ENCODE data around the gene ALDOB.

ALDOB gene

GRCh38 chr9:101435601-101436079 is at the start of gene ALDOB:
TSS of gene ALDOB (minus strand) at chr9:101435774. CDS start at chr9:101430887, 4,887 bp downstream.
- DNase-seq, result no peak

GRCh38 chr9:101484046-101484445 is 48.5 kb upstream of the ALDOB start:
- DNase-seq, result no peak

GRCh38 chr9:101481261-101481660 is 45.7 kb upstream of the ALDOB start:
- DNase-seq, result no peak

DNA sequence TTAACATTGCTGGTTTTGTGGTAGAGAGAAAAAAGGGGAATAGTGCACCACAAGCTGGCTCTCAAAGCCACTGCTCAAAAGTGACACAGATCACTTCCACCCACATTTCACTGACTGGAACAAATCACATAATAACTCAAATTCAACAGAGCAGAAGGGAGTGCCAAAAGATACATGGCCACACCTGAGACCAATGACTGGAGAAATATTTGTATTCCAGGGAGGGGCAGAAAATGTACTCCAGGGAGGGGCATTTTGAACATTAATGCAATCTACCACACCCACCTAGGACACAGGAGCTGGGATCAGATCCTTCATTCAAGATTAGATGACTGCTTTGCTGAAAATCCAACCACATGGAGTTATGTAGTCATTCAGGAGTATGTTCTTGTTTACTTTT is 44.8 kb upstream of the ALDOB start:
- peak; percentile 32 for DNase-seq

- peak; percentile 45 for DNase-seq
Observed at GRCh38 chr9:101479338-101480030, 43.9 kb upstream of the ALDOB start.

DNA sequence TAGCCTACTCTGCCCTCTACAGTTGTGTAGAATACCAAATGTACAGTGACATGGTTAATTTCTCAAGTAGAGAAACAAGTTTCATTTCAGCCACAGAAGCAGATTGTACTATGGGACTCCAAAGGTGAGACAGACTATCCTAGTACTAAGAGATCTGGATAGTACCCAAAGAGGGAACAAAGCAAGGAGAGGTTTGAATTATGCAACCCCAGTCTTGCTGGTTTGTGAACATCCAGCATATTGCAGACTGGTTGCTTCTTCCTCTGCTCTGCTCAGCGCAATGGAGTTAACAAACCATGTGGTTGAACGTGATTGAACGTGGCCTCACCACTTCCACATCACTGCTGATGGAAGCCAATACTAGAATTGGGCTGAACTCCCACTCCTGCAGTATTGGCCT is 43.3 kb upstream of the ALDOB start:
- DNase-seq, result no peak

- DNase-seq, result no peak
Observed at GRCh38 chr9:101478444-101478843, 42.9 kb upstream of the ALDOB start.

DNA sequence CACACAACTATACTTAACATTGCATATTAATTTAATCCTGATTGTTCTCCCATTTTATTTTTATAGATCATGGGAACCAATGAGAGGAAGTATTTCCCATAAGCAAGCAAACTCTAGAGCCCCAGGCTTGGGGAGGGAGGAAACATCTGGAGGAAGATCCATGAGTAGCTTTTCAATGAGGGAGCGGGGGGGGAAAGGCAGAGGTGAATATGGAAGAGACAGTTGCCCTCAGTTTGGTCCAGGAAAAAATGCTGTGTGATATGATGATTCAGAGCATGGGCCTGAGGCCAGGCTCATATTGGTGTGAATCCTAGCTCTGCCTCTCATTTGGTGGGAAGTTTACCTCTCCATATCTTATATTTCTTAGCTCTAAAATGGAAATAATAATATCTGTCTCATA is 42.2 kb upstream of the ALDOB start:
- no peak for DNase-seq

DNA sequence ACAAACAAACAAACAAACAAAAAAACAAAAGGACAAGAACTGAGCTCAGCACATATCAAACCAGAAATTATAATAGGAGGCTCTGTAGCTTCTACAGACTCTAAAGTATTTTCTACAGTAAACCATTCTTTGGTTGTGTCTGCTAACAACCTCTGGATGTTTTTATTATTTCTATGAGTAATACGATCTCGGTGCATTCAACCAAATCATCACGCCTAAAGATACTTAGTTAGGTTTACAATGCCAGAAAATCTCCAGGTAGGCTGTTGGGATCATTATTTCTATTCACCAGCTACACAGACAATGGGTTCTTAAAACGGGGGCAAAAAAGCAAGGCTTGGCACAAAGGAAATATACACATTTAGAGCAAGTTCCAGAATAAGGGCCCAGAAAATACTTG is 41.6 kb upstream of the ALDOB start:
- no peak for DNase-seq

DNA sequence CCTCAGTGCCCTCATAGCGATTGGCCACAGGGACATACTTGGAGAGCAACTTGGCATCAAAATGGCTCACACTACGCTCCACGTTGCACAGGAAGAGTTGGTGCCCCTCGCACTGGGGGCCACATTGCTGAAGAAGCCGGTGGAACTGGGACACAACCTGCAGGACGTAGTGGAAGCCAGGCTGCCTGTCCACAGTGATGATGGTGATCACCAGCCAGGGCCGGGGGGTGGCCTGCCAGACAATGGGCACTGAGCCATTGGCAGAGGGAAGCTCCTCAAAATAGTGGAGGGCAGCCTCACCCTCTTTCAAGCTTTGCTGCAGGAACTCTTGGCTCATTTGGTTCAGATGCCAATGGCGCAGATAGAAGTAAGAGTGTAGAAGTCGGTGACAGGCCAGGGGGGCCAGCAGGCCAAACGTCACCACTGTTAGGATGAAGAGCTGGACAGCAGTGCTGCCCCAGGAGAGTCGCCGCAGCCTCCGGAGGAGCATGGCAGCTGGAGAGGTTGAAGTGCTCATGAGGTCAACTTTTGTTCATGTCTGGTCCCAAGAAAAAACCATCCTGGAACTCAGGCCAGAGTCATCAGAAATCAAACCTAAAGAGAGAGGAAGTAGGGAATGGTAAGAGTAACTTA is 41.1 kb upstream of the ALDOB start:
- no peak for DNase-seq

GRCh38 chr9:101472891-101473290 is 37.3 kb upstream of the ALDOB start:
- no peak for DNase-seq

DNA sequence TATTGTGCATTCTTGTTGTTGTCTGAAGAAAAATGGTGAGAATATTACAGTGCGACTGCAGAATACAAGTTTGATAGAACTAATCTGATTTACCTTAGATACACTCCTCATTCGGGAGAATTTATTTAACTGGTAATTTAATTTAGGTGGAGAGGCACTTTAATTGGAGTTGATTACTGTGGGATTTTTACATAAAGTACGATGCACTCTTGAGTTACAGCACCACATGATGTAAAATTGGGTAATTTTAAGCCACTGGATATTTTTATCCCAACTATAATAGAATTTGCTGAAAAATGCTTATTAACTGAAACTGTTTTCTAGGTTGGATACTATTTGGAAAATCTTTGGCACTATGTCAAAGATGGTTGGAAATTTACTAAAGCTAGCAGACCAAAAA is 35.4 kb upstream of the ALDOB start:
- DNase-seq, result no peak

DNA sequence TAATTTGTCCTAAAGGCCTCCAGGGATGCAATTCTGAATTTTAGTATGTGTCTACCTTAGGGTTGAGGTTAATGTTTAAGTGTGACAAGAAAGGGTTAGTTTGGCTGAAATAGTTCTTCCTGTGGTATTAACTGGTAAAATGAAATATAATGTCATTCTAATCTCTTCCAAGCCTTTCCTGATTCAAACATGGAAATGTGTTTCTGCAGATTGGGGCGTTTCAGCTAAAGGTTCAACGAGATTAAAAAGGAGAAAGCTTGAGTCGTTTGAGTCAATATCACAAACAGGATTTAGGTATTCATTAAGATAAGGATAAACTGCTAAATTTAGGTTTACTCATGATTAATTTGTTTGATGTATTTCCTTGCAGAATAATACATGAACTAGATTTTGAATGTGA is 34.4 kb upstream of the ALDOB start:
- DNase-seq, result no peak

- no peak for DNase-seq
Observed at GRCh38 chr9:101469026-101469425, 33.5 kb upstream of the ALDOB start.

GRCh38 chr9:101468116-101468515 is 32.5 kb upstream of the ALDOB start:
- no peak for DNase-seq

DNA sequence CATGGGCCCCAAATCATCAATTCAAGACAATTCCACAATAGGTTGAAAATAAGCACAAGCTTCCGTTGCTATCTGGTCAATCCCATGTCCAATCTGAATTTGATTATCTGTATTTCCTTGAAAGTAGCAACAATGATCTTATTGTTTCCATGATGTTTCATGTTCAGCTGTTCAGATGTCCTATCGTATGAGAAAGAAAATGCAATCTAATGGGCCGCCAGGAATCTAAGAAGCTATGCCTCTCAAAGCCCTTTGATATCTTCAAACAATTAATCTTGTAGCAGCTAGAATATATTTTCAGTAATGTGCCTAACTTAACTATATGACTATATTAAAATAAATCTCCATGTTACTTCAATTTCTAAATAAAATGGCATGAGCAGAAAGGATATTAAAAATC is 32.1 kb upstream of the ALDOB start:
- DNase-seq, result no peak

DNA sequence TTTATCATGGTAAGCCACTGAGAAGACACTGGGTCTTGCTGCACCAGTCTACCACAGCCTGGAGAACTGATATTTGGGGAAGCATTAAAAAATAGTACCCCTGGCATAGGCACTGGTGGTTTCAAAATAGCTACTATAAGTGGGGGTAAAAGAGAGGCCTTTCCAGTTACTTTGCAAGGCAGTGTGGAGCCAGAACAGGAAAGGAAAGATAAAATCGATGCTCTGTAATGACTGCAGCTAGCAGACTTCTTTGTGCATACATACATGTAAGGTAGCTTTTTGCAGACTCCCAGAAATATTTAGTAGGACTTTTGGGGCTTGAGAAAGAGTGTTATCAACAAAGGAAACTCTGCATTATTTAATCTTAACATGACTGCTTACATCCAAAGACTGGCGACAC is 31.3 kb upstream of the ALDOB start:
- no peak for DNase-seq

DNA sequence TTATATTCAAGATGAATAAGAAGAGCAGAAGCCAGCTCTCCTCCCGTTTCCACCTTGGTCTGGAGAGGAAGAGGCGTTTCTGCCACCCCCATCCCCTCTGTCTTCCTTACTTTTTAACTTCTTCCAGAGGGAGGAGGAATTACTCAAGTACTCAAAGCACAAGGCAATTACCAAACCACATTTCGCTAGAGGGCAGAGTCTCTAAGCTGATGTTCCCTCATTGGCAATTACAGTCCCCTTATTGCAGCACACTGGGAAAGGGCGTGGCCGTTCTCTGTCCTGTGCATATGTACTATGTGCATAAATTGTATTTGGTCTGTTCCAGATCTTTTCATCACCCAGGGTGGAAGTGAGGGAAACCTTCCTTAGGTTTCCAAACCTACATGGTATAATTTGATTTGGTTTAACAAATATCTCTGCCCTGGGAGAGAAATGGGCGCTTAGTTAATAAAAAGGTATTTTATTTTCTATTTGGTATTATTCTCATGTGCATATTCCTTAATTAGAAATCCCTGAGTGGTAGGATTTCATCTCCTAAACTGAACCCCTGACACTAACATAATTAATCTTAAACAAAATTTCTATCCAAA is 29.8 kb upstream of the ALDOB start:
- DNase-seq, result peak; percentile 32

- no peak for DNase-seq
Observed at GRCh38 chr9:101463397-101463796, 27.8 kb upstream of the ALDOB start.

- no peak for DNase-seq
Observed at GRCh38 chr9:101462558-101462957, 27.0 kb upstream of the ALDOB start.

GRCh38 chr9:101460965-101461364 is 25.4 kb upstream of the ALDOB start:
- DNase-seq, result no peak

DNA sequence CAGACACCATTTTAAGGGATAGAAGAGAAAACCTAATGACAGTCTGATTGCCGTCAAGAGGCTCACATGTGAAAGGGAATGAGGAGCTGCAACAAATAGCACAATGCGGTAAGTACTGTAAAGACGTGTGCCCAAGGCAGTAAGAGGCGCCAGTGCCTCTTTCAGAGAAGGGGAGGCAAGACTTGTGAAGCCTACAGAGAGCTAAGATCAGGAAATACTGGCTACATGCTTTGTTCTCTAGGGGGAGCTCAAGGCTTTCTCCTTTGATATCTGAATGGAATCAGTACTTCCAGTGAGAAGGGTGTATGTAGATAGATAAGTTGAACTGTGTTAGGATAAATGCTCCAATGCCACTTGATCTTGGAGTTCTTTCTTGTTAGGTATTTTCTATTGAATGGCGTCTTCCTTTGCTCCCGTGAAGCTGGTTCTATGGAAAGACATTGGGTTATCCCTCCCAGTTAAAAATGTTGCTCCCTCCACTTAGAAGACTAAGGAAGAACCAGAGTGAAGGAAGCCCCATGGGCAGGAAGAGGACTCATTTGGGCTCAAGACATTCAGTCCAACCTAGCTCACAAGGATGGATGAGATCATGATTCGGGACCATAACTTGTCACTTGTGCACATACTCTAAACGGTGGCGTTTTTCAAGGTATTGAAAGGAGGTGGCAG is 23.5 kb upstream of the ALDOB start:
- peak; percentile 81 for DNase-seq

DNA sequence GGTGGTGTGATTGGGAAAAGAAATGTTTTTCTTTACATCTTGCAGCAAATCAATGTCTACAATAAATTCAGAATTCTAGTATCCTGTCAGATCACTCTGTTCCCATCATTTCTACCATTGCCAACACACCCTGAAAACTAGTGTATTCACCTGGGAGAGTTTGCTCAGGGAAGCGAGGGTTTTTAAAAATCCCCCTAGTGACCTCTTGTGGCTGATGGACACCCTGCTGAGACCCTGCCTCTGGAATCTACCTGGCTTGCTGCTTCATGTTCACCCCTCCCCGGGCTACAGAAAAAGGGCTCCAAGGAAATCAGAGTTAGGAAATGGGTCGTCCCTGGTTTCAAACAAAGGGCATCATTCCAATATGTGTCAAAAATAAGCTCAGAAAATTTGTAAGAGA is 21.4 kb upstream of the ALDOB start:
- no peak for DNase-seq

All from eye (tissue), 1 donor.